RWPE2 (cell line): ENCODE data around the gene LIMD2.

Source experiments
- ATAC-seq: fragments of 200-7000 bp; cut with Tn5 transposase; 3 replicates; pipeline ENCODE4 v1.9.1; 2021; ENCODE audit warnings: low read depth
- DNase-seq: peaks from one replicate; pipeline ENCODE4 v3.0.0-alpha.2; 2020; ENCODE audit warnings: low spot score
- H3K27ac ChIP-seq: fragments of 450-650 bp; 2 replicates; pipeline ENCODE4 v1.5.1; 2017; ENCODE audit warnings: mild to moderate bottlenecking; ENCODE audit not compliant: poor library complexity, severe bottlenecking
- H3K27me3 ChIP-seq: fragments of 250-450 bp; sonication (Bioruptor Pico); 2 replicates; pipeline ENCODE4 v1.5.1; 2021; ENCODE audit warnings: mild to moderate bottlenecking, moderate library complexity; ENCODE audit not compliant: insufficient read depth, poor library complexity, severe bottlenecking
- H3K36me3 ChIP-seq: fragments of 250-450 bp; sonication (Bioruptor Pico); 2 replicates; pipeline ENCODE4 v1.5.1; 2020; ENCODE audit warnings: low read depth, mild to moderate bottlenecking, moderate library complexity
- H3K4me1 ChIP-seq: fragments of 250-450 bp; sonication (Bioruptor Pico); 2 replicates; pipeline ENCODE4 v1.5.1; 2021; ENCODE audit warnings: mild to moderate bottlenecking, moderate library complexity; ENCODE audit not compliant: insufficient read depth, poor library complexity, severe bottlenecking
- H3K4me3 ChIP-seq: fragments of 250-450 bp; sonication (Bioruptor Pico); 2 replicates; pipeline ENCODE4 v1.5.1; 2021; ENCODE audit warnings: mild to moderate bottlenecking, moderate library complexity; ENCODE audit not compliant: severe bottlenecking
- H3K9me3 ChIP-seq: fragments of 250-450 bp; sonication (Bioruptor Pico); 2 replicates; pipeline ENCODE4 v1.5.1; 2021; ENCODE audit warnings: mild to moderate bottlenecking, moderate library complexity; ENCODE audit not compliant: severe bottlenecking
- TF ChIP-seq, protein P1 (sequence below): fragments of 450-650 bp; IDR thresholded peaks from one replicate; pipeline ENCODE4 v1.5.1; 2017; ENCODE audit warnings: mild to moderate bottlenecking, moderate library complexity; ENCODE audit not compliant: poor library complexity, severe bottlenecking

LIMD2 gene

GRCh38 chr17:63699638-63700527 lies at the start of gene LIMD2:
Gene LIMD2 (minus strand): TSS chr17:63700125. CDS start chr17:63699298, 827 bp downstream.
- no peaks in the 10 kb centered on the region for H3K36me3 ChIP-seq
- ATAC-seq (peak; percentile 29), DNase-seq (no peak)
- no peaks in the 10 kb centered on the region for H3K9me3 ChIP-seq
- peak within 1 kb of the TSS; percentile 57 for H3K4me3 ChIP-seq
- H3K27me3 ChIP-seq = no peaks in the 10 kb centered on the region
- no peaks in the 10 kb centered on the region for H3K4me1 ChIP-seq
- TF ChIP-seq, protein P1, sequence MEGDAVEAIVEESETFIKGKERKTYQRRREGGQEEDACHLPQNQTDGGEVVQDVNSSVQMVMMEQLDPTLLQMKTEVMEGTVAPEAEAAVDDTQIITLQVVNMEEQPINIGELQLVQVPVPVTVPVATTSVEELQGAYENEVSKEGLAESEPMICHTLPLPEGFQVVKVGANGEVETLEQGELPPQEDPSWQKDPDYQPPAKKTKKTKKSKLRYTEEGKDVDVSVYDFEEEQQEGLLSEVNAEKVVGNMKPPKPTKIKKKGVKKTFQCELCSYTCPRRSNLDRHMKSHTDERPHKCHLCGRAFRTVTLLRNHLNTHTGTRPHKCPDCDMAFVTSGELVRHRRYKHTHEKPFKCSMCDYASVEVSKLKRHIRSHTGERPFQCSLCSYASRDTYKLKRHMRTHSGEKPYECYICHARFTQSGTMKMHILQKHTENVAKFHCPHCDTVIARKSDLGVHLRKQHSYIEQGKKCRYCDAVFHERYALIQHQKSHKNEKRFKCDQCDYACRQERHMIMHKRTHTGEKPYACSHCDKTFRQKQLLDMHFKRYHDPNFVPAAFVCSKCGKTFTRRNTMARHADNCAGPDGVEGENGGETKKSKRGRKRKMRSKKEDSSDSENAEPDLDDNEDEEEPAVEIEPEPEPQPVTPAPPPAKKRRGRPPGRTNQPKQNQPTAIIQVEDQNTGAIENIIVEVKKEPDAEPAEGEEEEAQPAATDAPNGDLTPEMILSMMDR = no peak
- peak within 1 kb of the TSS; percentile 10 for H3K27ac ChIP-seq

DNA sequence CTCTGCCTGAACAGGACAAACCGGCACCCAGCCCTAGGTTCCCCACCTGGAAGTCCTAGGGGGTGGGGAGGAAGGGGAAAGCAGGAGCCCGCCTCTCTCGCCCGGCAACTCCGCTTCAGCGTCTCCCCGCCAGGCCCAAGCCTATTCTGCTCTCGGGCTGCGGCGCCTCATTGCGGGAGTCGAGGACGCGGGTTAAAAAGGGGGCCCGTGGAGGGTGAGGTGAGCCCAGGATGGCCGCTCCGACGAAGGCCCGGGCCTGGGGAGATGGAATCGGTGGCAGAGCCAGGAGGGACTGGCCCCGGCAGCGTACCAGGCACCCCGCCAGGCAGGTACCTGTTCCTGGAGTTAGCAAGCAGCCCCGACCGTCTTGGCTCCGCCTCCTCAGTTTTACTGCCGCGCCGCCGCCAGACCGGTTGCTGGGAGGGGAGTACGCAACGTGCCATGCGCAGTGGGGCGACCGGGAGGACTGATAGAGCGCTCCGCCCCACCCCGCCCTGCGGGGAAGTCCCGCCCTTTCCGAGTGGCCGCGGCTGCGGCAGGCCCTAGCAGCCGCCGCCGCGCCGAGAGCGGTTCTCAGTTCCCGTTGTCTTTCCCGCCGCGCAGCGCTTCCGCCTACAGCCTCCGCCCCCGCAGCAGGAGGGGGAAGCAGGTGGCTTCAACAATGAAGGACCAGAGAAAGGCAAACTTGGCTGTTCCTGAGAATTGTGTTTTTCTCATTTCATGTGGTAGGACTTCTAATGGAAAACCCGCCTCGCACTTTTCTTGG lies 41.7 kb upstream of the LIMD2 start, which contains the start of gene STRADA:
STRADA (minus strand) TSS at position 392 of the 766 bp plus-strand sequence. CDS start 13,430 bp downstream, outside the sequence.
- Histone ChIP-seq H3K4me3 (peak within 1 kb of the TSS; percentile 80), H3K27me3 (no peaks in the 10 kb centered on the region), H3K4me1 (peaks cover 4% of the 10 kb centered on the region), H3K27ac (peak within 1 kb of the TSS; percentile 84), H3K9me3 (no peaks in the 10 kb centered on the region), H3K36me3 (peaks cover 11% of the 10 kb centered on the region)
- TF ChIP-seq, protein P1 = no peak
- DNase-seq (peak; percentile 100), ATAC-seq (peak; percentile 90)

GRCh38 chr17:63741143-63741407 lies 41.1 kb upstream of the LIMD2 start:
- Histone ChIP-seq H3K27me3 (no peaks in the 10 kb centered on the region), H3K4me1 (peaks cover 4% of the 10 kb centered on the region), H3K9me3 (no peaks in the 10 kb centered on the region), H3K36me3 (peaks cover 6% of the 10 kb centered on the region), H3K27ac (peak overlapping the region; percentile 84), H3K4me3 (peak overlapping the region; percentile 80)
- TF ChIP-seq, protein P1 = no peak
- no peak for DNase-seq
- ATAC-seq = no peak; the same call in 2 of the 3 replicates

DNA sequence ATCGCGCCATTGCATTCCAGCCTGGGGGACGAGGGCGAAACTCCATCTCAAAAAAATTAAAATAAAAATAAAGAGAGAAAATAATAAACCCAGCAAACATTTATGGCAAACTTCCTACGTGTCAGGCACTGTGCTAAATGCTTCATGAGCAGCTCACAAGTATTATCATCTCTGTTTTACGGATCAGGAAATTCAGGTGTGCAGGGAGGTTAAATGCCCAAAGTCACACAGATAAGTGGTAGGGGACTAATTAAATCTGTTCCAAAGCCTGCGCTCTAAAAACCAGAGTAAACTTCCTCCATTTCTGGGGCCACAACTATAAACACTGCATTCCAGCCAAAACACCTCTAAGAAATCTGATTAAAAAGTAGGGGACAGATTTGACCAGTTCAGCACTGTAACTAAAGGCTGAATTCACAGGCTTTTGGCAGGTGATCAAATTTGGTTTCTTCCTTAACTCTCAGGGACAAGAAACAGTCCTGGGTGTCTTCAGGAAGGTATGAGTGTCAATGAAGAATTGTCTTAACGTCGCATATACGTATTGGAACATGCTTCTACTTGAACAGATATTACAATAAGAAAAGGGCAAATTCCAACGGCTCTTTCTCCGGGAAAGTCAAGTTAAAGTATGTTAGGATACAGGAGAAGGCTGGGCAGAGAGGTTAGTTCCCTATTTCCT lies 40.7 kb upstream of the LIMD2 start:
- TF ChIP-seq, protein P1 = no peak
- no peak for DNase-seq
- Histone ChIP-seq H3K27me3 (no peaks in the 10 kb centered on the region), H3K9me3 (no peaks in the 10 kb centered on the region), H3K4me3 (peak overlapping the region; percentile 80), H3K36me3 (peaks cover under 1% of the 10 kb centered on the region; the same call in 1 of the 2 replicates), H3K27ac (peak overlapping the region; percentile 84), H3K4me1 (peaks cover 4% of the 10 kb centered on the region)
- ATAC-seq = peak; percentile 8
